K562 (cell line): ENCODE measurements around the gene PSMA5. TPM values are rescaled to one million over a fixed set of nuclear protein-coding genes. Genes with fewer than 3 reads are reported as not detected.

ENCODE experiments used
- CBX8 ChIP-seq: fragments of 200-600 bp; sonication (generic); IDR thresholded peaks from 2 replicates; pipeline ENCODE4 v1.6.1; 2012; ENCODE audit warnings: borderline replicate concordance, mixed run types, low read depth, mild to moderate bottlenecking, moderate library complexity, mixed read lengths, low read length, control low read depth, inconsistent platforms; ENCODE audit not compliant: poor library complexity, severe bottlenecking; ENCODE audit errors: extremely low read depth
- DMBX1 ChIP-seq: fragments of 250-450 bp; sonication (Bioruptor Pico); IDR thresholded peaks from 2 replicates; pipeline ENCODE4 v1.8.0; 2022; ENCODE audit warnings: inconsistent platforms, mild to moderate bottlenecking, moderate library complexity, borderline replicate concordance
- KDM5B ChIP-seq: fragments of 200-600 bp; sonication (generic); IDR thresholded peaks from 2 replicates; pipeline ENCODE4 v1.6.1; 2012; ENCODE audit warnings: low read depth, mild to moderate bottlenecking, moderate library complexity, low read length, control low read depth, inconsistent platforms; ENCODE audit not compliant: insufficient replicate concordance
- MTA2 ChIP-seq: fragments of 450-650 bp; IDR thresholded peaks from 2 replicates; pipeline ENCODE4 v1.6.1; 2016; ENCODE audit warnings: low read depth
- MTA3 ChIP-seq: fragments of 450-650 bp; formaldehyde crosslinking; IDR thresholded peaks from 2 replicates; pipeline ENCODE4 v1.6.1; 2017; ENCODE audit warnings: mild to moderate bottlenecking, borderline replicate concordance
- NCOA1 ChIP-seq: fragments of 450-650 bp; IDR thresholded peaks from 2 replicates; pipeline ENCODE4 v1.6.1; 2016; ENCODE audit warnings: low read depth
- POLR2AphosphoS2 ChIP-seq: IDR thresholded peaks from 2 replicates; pipeline ENCODE4 v1.6.1; 2012; ENCODE audit warnings: low read length, improper control_type of control experiment
- RFX1 ChIP-seq: fragments of 450-650 bp; IDR thresholded peaks from 2 replicates; pipeline ENCODE4 v1.6.1; 2016; ENCODE audit warnings: mild to moderate bottlenecking, moderate library complexity
- SAP30 ChIP-seq: fragments of 200-600 bp; sonication (generic); IDR thresholded peaks from 2 replicates; pipeline ENCODE4 v1.6.1; 2012; ENCODE audit warnings: borderline replicate concordance, low read depth, mild to moderate bottlenecking, moderate library complexity, low read length, control low read depth, inconsistent platforms; ENCODE audit not compliant: insufficient read depth, poor library complexity, severe bottlenecking
- SMARCB1 ChIP-seq: IDR thresholded peaks from 2 replicates; pipeline ENCODE4 v1.6.1; 2011; ENCODE audit warnings: improper control_type of control experiment, low read depth; ENCODE audit not compliant: insufficient read length
- TEAD2 ChIP-seq: fragments of 450-650 bp; IDR thresholded peaks from 2 replicates; pipeline ENCODE4 v1.6.1; 2016; ENCODE audit warnings: missing genetic modification characterization, control low read depth, missing compliant biosample characterization
- ZNF124 ChIP-seq: sonication (generic); formaldehyde crosslinking; IDR thresholded peaks from 2 replicates; pipeline ENCODE4 v1.8.1; 2022; ENCODE audit warnings: missing genetic modification reagents
- ZNF551 ChIP-seq: fragments of 250-450 bp; sonication (Bioruptor Pico); IDR thresholded peaks from 2 replicates; pipeline ENCODE4 v1.5.0; 2021; ENCODE audit warnings: mild to moderate bottlenecking, moderate library complexity
- ZNF696 ChIP-seq: fragments of 250-450 bp; sonication (Bioruptor Pico); conservative IDR thresholded peaks from 2 replicates; pipeline ENCODE4 v1.4.0; 2020; ENCODE audit warnings: mild to moderate bottlenecking, moderate library complexity
- polyA plus RNA-seq, 8 experiments: library from polyadenylated mRNA; depleted of rRNA in 4 of 8; stranded (reverse) in 5 of 8; unstranded in 3 of 8; fragments of >200 nt; fragmentation: Nextera tagmentation in 2 of 8; fragmentation: Illumina TruSeq in 1 of 8; extraction: Ambion mirVana in 2 of 8; extraction: Trizol in 1 of 8; gene quantifications; 2 replicates each; pipeline versions ENCODE4 v1.2.1 to v1.2.3, GENCODE V29; 2011 to 2014; ENCODE audit warnings: inconsistent platforms in 1 of 8, missing spikeins in 1 of 8
- total RNA-seq, 7 experiments: library from RNA; depleted of rRNA in 6 of 7; stranded (reverse); fragments of >200 nt in 6 of 7; fragmentation: Illumina TruSeq in 2 of 7; extraction: Trizol in 2 of 7; gene quantifications; 2 replicates each; pipeline versions ENCODE4 v1.2.1 to v1.2.3, GENCODE V29; 2011 to 2021; ENCODE audit warnings: low replicate concordance in 1 of 7
- TF ChIP-seq, protein P1 (sequence below): fragments of 450-650 bp; IDR thresholded peaks from 2 replicates; pipeline ENCODE4 v1.6.1; 2016; ENCODE audit warnings: antibody characterized with exemption
- TF ChIP-seq, protein P2 (sequence below): fragments of 450-650 bp; formaldehyde crosslinking; conservative IDR thresholded peaks from 2 replicates; pipeline ENCODE4 v1.4.0; 2022; ENCODE audit warnings: mild to moderate bottlenecking, missing genetic modification characterization
- TF ChIP-seq, protein P3 (sequence below): sonication (generic); formaldehyde crosslinking; IDR thresholded peaks from 2 replicates; pipeline ENCODE4 v1.8.0; 2023; ENCODE audit warnings: mild to moderate bottlenecking, missing genetic modification reagents

PSMA5 gene
- total and polyA plus RNA-seq, 9 of the 15 experiments (the other 6 are each of a cell fraction or from before 2014, with no cell fraction given): 82.6 to 542 (median 287) TPM

DNA sequence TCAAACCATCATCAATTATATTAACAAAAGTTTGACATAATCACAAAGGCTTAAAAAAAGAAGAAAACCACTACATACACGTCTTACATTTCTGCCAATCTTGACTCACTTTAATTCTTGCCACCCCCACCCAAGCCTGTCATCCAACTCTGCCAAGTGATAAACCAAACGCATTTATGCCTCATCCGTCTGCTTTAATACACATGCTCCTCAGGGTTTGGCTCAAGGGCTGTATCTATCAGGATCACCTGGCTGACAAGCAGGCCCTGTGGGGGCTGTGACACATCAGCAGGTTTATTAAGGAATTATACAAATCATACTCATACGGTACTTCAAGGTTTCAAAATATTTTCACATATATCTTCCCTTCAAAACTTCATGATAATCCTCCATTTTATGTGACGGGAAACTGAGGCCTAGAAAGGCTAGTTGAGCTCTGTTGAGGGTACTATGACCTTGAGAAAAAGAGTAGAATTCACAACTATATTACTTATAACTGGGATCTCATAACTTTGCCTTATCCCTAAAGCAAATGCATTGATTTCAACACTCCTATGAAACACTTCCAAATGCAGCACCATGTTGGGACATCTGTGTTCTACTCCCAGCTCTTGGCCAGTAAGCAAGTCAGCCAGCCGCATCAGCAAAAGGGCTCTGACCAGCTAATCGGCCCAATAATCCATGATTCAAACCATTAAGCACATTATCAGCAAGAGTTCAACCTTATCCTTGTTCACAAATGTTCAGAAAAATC, 37.2 kb downstream of the PSMA5 start (continued):
- TF ChIP-seq, protein P1, sequence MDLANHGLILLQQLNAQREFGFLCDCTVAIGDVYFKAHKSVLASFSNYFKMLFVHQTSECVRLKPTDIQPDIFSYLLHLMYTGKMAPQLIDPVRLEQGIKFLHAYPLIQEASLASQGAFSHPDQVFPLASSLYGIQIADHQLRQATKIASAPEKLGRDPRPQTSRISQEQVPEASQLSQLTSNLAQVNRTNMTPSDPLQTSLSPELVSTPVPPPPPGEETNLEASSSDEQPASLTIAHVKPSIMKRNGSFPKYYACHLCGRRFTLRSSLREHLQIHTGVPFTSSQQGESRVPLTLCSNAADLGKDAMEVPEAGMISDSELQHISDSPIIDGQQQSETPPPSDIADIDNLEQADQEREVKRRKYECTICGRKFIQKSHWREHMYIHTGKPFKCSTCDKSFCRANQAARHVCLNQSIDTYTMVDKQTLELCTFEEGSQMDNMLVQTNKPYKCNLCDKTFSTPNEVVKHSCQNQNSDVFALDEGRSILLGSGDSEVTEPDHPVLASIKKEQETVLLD: 0 out of 2 replicates have a peak, but pooled peaks have one; percentile 46
- TF ChIP-seq SMARCB1 (no peak), ZNF124 (CRISPR knock-in tag) (no peak), DMBX1 (CRISPR knock-in tag) (peak; percentile 56; the same call in 1 of the 2 replicates), ZNF696 (CRISPR knock-in tag) (no peak), TEAD2 (tag) (no peak), POLR2AphosphoS2 (no peak), SAP30 (no peak), RFX1 (no peak), MTA3 (0 out of 2 replicates have a peak, but pooled peaks have one; percentile 44), NCOA1 (no peak), MTA2 (no peak), KDM5B (no peak), CBX8 (no peak), ZNF551 (no peak)
- TF ChIP-seq, protein P2, sequence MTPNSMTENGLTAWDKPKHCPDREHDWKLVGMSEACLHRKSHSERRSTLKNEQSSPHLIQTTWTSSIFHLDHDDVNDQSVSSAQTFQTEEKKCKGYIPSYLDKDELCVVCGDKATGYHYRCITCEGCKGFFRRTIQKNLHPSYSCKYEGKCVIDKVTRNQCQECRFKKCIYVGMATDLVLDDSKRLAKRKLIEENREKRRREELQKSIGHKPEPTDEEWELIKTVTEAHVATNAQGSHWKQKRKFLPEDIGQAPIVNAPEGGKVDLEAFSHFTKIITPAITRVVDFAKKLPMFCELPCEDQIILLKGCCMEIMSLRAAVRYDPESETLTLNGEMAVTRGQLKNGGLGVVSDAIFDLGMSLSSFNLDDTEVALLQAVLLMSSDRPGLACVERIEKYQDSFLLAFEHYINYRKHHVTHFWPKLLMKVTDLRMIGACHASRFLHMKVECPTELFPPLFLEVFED (CRISPR knock-in tag): no peak
- TF ChIP-seq, protein P3, sequence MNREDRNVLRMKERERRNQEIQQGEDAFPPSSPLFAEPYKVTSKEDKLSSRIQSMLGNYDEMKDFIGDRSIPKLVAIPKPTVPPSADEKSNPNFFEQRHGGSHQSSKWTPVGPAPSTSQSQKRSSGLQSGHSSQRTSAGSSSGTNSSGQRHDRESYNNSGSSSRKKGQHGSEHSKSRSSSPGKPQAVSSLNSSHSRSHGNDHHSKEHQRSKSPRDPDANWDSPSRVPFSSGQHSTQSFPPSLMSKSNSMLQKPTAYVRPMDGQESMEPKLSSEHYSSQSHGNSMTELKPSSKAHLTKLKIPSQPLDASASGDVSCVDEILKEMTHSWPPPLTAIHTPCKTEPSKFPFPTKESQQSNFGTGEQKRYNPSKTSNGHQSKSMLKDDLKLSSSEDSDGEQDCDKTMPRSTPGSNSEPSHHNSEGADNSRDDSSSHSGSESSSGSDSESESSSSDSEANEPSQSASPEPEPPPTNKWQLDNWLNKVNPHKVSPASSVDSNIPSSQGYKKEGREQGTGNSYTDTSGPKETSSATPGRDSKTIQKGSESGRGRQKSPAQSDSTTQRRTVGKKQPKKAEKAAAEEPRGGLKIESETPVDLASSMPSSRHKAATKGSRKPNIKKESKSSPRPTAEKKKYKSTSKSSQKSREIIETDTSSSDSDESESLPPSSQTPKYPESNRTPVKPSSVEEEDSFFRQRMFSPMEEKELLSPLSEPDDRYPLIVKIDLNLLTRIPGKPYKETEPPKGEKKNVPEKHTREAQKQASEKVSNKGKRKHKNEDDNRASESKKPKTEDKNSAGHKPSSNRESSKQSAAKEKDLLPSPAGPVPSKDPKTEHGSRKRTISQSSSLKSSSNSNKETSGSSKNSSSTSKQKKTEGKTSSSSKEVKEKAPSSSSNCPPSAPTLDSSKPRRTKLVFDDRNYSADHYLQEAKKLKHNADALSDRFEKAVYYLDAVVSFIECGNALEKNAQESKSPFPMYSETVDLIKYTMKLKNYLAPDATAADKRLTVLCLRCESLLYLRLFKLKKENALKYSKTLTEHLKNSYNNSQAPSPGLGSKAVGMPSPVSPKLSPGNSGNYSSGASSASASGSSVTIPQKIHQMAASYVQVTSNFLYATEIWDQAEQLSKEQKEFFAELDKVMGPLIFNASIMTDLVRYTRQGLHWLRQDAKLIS (CRISPR knock-in tag): 0 out of 2 replicates have a peak, but pooled peaks have one; percentile 35
